ENCODE data around the gene MYO1B. TPM values are rescaled to one million over a fixed set of nuclear protein-coding genes. Genes with fewer than 3 reads are reported as not detected.

MYO1B gene
- total and polyA plus RNA-seq, 2 of the 4 experiments (the other 2 are of a cell fraction) = 57.2 to 116 TPM

DNA sequence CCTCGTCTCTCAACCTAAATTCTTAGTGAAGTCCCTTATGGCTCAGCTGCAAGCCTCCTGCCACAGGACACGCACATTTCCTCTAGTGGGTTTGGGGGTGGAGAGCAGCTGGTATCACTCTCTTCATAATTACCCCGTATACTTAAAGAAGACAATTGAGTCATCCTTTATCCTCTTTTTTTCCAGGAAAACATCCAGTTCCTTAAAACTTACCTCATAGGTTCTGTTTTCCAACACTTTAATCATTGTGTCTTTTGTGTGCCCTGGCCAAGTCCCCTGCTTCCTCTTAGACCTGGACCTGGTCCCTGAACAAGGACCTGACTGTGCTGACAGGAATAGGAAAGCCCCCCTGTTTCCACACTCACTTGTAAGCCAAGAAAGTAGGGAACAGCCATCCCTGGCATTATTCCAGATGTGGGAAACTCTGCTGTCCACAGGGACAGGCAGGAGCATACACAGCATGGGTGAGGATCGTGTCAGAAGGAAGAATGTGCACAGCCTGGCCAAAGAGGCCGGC, 42.3 kb upstream of the MYO1B start:
- Histone ChIP-seq H3K4me1 (ENCODE audit: control insufficient read depth, insufficient read depth, low read length) (peaks cover 11% of the 10 kb centered on the region), H3K56ac (ENCODE audit: extremely low read depth, insufficient read depth, low read length) (peak overlapping the region; percentile 90), H2AFZ (replicated peaks; ENCODE audit: low read length, poor library complexity) (peak overlapping the region; percentile 87), H3K4me2 (ENCODE audit: low read depth, low read length) (peak overlapping the region; percentile 42), H3K4ac (ENCODE audit: low read depth, low read length) (peak overlapping the region; percentile 94), H3K9ac (ENCODE audit: low read depth, low read length) (peak overlapping the region; percentile 80), H4K8ac (ENCODE audit: low read depth in 2 of 2, low read length in 2 of 2) (peak overlapping the region; percentile 97 to 98), H3K79me1 (ENCODE audit: low read depth in 1 of 2, low read length in 2 of 2) (no peaks in the 10 kb centered on the region; a peak in 1 of 4 replicates), H2BK120ac (ENCODE audit: low read depth, low read length) (peak overlapping the region; percentile 93), H3K4me3 (ENCODE audit: insufficient read depth, low read depth, low read length) (no peak overlapping the region), H4K5ac (ENCODE audit: low read depth, low read length) (peak overlapping the region; percentile 100), H3K23ac (ENCODE audit: low read depth, low read length) (peak overlapping the region; percentile 66), H3K27me3 (ENCODE audit: control insufficient read depth, insufficient read depth, low read length) (no peaks in the 10 kb centered on the region), H3K9me1 (ENCODE audit: insufficient read depth, low read length) (peaks cover 4% of the 10 kb centered on the region; the same call in 1 of the 2 replicates), H2BK20ac (ENCODE audit: low read depth, low read length) (peak overlapping the region; percentile 84), H2AK9ac (replicated peaks; ENCODE audit: low read depth, low read length, poor library complexity) (peak overlapping the region; percentile 22), H3K27ac (ENCODE audit: insufficient read depth, low read length) (peak overlapping the region; percentile 100), H2BK5ac (ENCODE audit: low read depth, low read length, poor library complexity, severe bottlenecking) (peak overlapping the region; percentile 100), H3K14ac (replicated peaks; ENCODE audit: low read depth, low read length) (peak overlapping the region; percentile 95), H2BK15ac (ENCODE audit: low read depth, low read length) (peak overlapping the region; percentile 99), H3K9me3 (ENCODE audit: control insufficient read depth, insufficient read depth, low read length) (peaks cover 3% of the 10 kb centered on the region; the same call in 1 of the 2 replicates), H3K36me3 (ENCODE audit: control insufficient read depth, insufficient read depth, low read length) (no peaks in the 10 kb centered on the region), H4K91ac (ENCODE audit: insufficient read depth, low read depth, low read length) (peak overlapping the region; percentile 98), H4K20me1 (ENCODE audit: insufficient read depth, low read length) (no peaks in the 10 kb centered on the region), H3K18ac (ENCODE audit: low read depth, low read length) (peak overlapping the region; percentile 100), H2AK5ac (ENCODE audit: low read depth, low read length) (peak overlapping the region; percentile 100)
- ChIA-PET POLR2A (ENCODE audit: unreplicated experiment) (no interaction called here), CTCF (interaction anchor here (0.6 kb wide), 1 partner anchor 15 kb away, joined by 3 read pairs; no protein-coding TSS in a partner anchor)
- peak; percentile 83 for DNase-seq
- in situ Hi-C loops (cut with MboI; ENCODE audit: low sequenced_read_pairs) (no loop called here), dilution Hi-C loops (cut with HindIII; ENCODE audit: low sequenced_read_pairs, unreplicated experiment) (no loop called here), intact Hi-C loops (cut with micrococcal nuclease) (loop anchor here (1.0 kb wide), 1 partner anchor 31 kb away; no protein-coding TSS in a partner anchor)
- BruUV-seq (replicated peaks) = no TSS peak
- WGBS, 2 experiments (ENCODE audit: extremely low coverage in 2 of 2, insufficient read length in 1 of 2) = 65% methylated on average over 2 of the region's 5 CpGs; no CpG with 5 or more reads in 1 of the 2 experiments
- peak; percentile 59 for ATAC-seq (ENCODE audit: low read depth)
- TF ChIP-seq BHLHE40 (IDR thresholded peaks at IDR 0.05; ENCODE audit: low read depth, low read length) = no peak
- TF ChIP-seq RCOR1 (IDR thresholded peaks at IDR 0.05; ENCODE audit: insufficient replicate concordance, low read length) = no peak

Measured in IMR-90 (cell line).